Measurements from ENCODE around the gene DNAJC21.

GRCh38 chr5:34915139-34915855, 14.1 kb upstream of the DNAJC21 start, which contains the start of the genes BRIX1 and RAD1:
- TF ChIP-seq CTCF (optimal IDR thresholded peaks at IDR 0.05 in 1 of 3, IDR thresholded peaks at IDR 0.05 in 1 of 3, conservative IDR thresholded peaks at IDR 0.05 in 1 of 3; ENCODE audit: extremely low read depth in 1 of 3, insufficient read depth in 2 of 3, low read length in 3 of 3) (peak in 1 of 3 experiments; percentile 6), EZH2 (IDR thresholded peaks at IDR 0.05; ENCODE audit: low read length) (no peak)

Data from keratinocyte (primary cell).